Right atrium auricular region (tissue), 2 donors: ENCODE data around the gene SCARB1. TPM values are rescaled to one million over a fixed set of nuclear protein-coding genes. Genes with fewer than 3 reads are reported as not detected.

ENCODE experiments used
- DNase-seq: peaks from one replicate; pipeline ENCODE4 v3.0.0-alpha.2; 2019; ENCODE audit warnings: low spot score
- H3K27ac ChIP-seq, 2 donors: fragments of 200-600 bp; sonication (generic); 1 replicate in 1 of 2; 2 replicates in 1 of 2; pipeline ENCODE4 v1.5.1; 2016 to 2019
- H3K27me3 ChIP-seq, 2 donors: fragments of 200-600 bp; sonication (generic); one replicate each; pipeline versions ENCODE4 v1.5.1 to v1.6.0; 2017 to 2019
- H3K36me3 ChIP-seq: fragments of 200-600 bp; sonication (generic); one replicate; pipeline ENCODE4 v1.5.1; 2016
- H3K4me1 ChIP-seq, 2 donors: fragments of 200-600 bp; sonication (generic); one replicate each; pipeline versions ENCODE4 v1.5.1 to v1.6.0; 2017 to 2019
- H3K4me3 ChIP-seq, 2 donors: fragments of 200-600 bp; sonication (generic); 1 replicate in 1 of 2; 2 replicates in 1 of 2; pipeline ENCODE4 v1.5.1; 2017 to 2019; ENCODE audit warnings: mild to moderate bottlenecking in 1 of 2, moderate library complexity in 1 of 2
- H3K9me3 ChIP-seq, 2 donors: fragments of 200-600 bp; sonication (generic); one replicate each; pipeline ENCODE4 v1.5.1; 2019
- CTCF ChIP-seq, 2 donors: fragments of 200-600 bp; sonication (generic); IDR thresholded peaks; one replicate each; pipeline ENCODE4 v1.5.1; 2019; ENCODE audit warnings: antibody characterized with exemption in 2 of 2
- total RNA-seq, 2 donors: library from RNA; depleted of rRNA; stranded (reverse); fragments of >200 nt; gene quantifications; one replicate each; pipeline ENCODE4 v1.1.0, GENCODE V29; 2016

SCARB1 gene
- total RNA-seq, 2 donors from 2014 or later: 14.9 to 22.6 TPM

- Histone ChIP-seq H3K4me3 (no peak overlapping the region), H3K27me3 (no peaks in the 10 kb centered on the region), H3K9me3 (no peaks in the 10 kb centered on the region), H3K27ac (peak overlapping the region in 1 of 2 donors; percentile 14), H3K4me1 (peaks cover 0 to 33% of the 10 kb centered on the region in 2 donors), H3K36me3 (no peaks in the 10 kb centered on the region)
- no peak for TF ChIP-seq CTCF (IDR thresholded peaks at IDR 0.05)
- peak; percentile 78 for DNase-seq
Observed at GRCh38 chr12:124861492-124861891, 2.2 kb downstream of the SCARB1 start.

DNA sequence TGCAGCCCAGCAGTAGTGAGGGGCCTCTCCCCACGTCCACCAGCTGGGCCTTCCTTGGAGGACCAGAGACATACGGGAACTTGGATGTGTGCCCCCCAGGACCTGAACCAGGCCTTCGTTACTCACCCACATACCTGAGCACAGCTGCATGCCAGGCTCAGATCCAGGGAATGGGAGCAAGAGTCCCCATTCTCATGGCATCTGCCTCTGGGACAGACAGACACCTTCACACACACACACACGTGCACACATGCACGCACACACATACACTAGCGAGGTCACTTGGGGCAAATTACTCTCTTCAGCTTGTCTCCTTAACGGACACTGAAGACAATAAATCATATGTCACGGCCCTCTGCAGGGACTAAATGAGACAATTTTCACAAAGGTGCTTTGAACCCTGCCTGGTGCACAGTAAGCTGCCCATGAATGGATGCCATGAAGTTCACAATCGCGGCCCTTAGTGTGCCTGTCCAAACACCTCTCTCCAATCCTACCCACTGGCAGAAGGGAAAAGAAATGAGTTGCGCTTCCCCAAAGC lies 5.7 kb downstream of the SCARB1 start:
- no peak for DNase-seq
- Histone ChIP-seq H3K27ac (no peak overlapping the region), H3K9me3 (no peaks in the 10 kb centered on the region), H3K27me3 (no peaks in the 10 kb centered on the region), H3K4me1 (peaks cover 0 to 47% of the 10 kb centered on the region in 2 donors), H3K4me3 (no peak overlapping the region), H3K36me3 (no peaks in the 10 kb centered on the region)
- TF ChIP-seq CTCF (IDR thresholded peaks at IDR 0.05): no peak

DNA sequence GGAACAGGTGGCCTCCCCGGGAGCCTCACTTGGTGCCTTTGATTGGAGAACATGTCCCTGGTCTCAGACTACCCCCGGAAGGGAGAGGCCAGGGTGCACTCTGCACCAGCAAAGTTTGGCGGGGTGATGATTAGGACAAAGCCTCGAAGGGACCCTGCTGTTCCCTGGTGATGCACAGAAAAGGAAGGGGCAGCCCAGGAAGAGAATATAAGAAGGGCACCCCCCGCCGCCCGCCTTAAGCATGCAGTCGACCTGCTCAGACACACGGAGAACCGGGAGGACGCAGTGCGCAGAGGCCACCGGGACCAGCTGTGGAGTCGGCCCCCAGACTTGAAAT lies 6.9 kb downstream of the SCARB1 start:
- no peak for DNase-seq
- H3K36me3 ChIP-seq: no peaks in the 10 kb centered on the region
- H3K27ac ChIP-seq: peak overlapping the region in 1 of 2 donors; percentile 46
- no peak for TF ChIP-seq CTCF (IDR thresholded peaks at IDR 0.05)
- H3K4me1 ChIP-seq: peaks cover 0 to 46% of the 10 kb centered on the region in 2 donors
- H3K27me3 ChIP-seq: no peaks in the 10 kb centered on the region
- peak overlapping the region in 1 of 2 donors; percentile 10 for H3K4me3 ChIP-seq
- H3K9me3 ChIP-seq: no peaks in the 10 kb centered on the region

DNA sequence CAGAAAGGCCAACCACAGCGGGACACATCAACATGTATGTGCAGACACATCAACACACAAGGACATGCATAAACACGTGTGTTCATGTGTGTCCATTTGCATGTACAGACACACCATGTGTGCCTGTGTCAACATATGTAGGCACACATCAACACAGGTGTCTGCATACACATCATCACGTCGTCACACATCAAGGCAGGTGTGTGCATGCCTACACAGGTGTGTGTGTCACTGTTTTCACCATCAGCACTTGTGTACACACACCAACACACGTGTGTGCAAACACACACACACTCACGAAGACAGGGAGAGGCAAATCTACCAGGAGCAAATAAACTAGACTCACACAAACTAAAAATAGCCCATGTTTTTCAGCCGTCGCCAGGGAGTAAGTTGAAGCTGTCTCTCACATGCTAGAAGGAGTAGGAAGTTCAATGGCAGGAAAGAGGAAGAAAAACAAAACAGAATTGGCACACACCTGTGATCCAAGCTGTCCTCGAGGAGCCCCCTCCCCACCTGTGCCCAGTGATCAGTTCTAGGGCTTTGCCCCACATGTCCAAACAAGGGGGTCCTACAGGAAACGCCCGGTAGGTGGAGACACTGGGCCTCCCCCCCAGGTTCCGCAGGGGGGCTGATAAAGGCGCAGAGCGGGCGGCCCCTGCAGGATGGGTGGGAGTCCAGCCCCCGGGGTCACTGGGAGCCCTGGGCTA lies 7.4 kb downstream of the SCARB1 start:
- TF ChIP-seq CTCF (IDR thresholded peaks at IDR 0.05): peak in 1 of 2 donors; percentile 73
- Histone ChIP-seq H3K9me3 (no peaks in the 10 kb centered on the region), H3K27ac (peak overlapping the region; percentile 46 to 60), H3K4me3 (peak overlapping the region in 1 of 2 donors; percentile 10), H3K4me1 (peaks cover 0 to 44% of the 10 kb centered on the region in 2 donors), H3K36me3 (no peaks in the 10 kb centered on the region), H3K27me3 (no peaks in the 10 kb centered on the region)
- no peak for DNase-seq

GRCh38 chr12:124855275-124855957 lies 8.2 kb downstream of the SCARB1 start:
- TF ChIP-seq CTCF (IDR thresholded peaks at IDR 0.05): no peak
- no peak for DNase-seq

More at GRCh38 chr12:124855275-124855957, 8.2 kb downstream of the SCARB1 start:
- H3K36me3 ChIP-seq: no peaks in the 10 kb centered on the region
- H3K9me3 ChIP-seq: no peaks in the 10 kb centered on the region
- peaks cover 0 to 44% of the 10 kb centered on the region in 2 donors for H3K4me1 ChIP-seq
- no peaks in the 10 kb centered on the region for H3K27me3 ChIP-seq
- H3K27ac ChIP-seq: no peak overlapping the region
- no peak overlapping the region for H3K4me3 ChIP-seq
